ENCODE results near the gene FBXL12.
A peak's percentile ranks its signal among the peaks of the same experiment; 100 is the strongest.
"Not testable (repeated sequence)": the region's sequence is repeated elsewhere in the genome, so short reads cannot be mapped to it uniquely, and the experiment has no call there.

Gene FBXL12, protein sequence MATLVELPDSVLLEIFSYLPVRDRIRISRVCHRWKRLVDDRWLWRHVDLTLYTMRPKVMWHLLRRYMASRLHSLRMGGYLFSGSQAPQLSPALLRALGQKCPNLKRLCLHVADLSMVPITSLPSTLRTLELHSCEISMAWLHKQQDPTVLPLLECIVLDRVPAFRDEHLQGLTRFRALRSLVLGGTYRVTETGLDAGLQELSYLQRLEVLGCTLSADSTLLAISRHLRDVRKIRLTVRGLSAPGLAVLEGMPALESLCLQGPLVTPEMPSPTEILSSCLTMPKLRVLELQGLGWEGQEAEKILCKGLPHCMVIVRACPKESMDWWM

DNA sequence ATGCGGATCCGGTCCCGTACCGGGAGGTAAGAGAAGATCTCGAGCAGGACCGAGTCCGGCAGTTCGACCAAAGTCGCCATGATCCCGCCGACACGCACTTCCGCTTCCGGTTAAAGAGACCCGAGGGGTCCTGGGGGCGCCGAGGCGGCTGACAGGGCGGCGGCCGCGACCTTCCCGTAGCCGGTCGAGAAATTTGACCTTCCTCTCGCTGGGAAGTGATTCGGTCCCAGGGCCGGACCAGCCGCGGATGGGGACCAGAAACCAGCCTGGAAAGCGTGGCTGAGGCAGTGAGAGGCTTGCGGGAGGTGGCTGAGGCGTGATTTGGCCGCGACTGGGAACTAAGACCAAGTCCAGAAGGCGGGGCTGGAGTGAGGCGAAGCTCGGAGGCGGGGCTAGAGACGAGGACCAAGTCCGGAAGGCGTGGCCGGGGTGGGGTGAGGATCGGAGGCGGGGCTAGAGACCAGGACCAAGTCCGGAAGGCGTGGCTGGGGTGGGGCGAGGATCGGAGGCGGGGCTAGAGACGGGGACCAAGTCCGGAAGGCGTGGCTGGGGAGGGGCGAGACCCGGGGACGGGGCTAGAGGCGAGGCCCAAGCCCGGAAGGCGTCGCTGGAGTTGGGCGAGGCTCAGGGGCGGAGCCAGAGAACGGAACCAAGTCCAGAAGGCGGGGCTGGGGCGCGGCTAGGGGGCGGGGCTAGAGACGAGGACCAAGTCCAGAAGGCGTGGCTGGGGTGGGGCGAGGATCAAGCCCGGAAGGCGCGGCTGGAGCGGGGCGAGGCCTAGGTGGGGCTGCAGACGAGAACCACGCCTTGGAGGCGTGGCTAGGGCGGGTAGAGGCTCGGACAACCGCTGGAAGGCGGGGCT is at the start of gene FBXL12:
TSS of gene FBXL12 (minus strand) at position 346 of the 862 bp plus-strand sequence. CDS start at position 80, 266 bp downstream.
- DNase-seq, result peak; percentile 100

DNA sequence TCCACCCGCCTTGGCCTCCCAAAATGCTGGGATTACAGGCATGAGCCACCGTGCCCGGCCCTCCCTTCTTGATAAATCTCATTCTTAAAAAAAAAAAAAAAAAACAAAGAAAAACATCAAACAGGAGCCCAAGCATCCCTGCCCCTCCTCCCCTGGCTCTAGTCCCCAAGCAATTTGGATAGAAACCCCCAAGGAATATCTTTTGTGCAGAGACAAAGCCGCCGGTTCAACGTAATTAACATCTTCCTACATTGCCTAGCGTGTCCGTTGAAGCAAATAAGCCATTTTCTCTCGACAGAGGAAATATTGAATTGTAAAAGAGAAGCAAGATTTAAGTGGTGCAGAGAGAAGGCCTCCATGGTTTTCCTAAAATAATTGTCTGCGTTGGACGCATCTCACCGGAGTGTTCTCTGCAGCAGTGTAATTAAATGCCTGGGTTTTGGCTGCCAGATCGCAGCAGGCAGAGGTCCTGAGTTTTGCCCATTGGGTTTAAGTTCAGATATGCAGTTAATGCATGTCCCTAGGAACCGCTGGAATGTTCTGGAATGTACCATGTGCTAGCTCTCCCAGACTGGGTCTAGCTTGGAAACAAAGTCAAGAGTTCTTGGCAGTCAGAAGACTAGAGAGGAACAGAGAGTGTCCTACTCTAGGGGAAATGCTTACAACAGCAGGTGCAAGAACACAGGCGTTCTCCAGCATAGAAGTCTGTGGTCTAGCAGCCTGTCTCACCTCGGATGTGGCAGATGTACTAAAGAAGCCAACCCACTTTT is 47.0 kb upstream of the FBXL12 start:
- DNase-seq, result peak; percentile 89

DNA sequence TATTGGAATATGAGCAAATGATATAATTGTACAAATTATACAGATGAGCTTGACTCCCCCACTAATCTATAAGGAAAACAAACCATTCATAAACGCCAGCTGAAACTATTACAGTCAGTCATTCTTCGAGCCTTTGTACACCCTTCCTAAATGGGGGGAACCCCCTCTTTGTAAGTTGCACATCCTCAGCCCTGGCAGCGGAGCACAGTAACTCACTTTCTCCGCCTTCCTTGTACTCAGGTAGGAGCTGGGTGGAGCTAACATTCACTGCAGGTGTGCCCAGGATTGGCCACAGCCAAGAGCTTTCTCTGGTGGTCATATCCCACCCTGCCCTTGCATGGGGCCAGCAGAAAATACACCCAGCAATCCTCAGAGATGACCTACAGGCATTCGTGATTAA is 44.9 kb upstream of the FBXL12 start:
- DNase-seq, result no peak

DNA sequence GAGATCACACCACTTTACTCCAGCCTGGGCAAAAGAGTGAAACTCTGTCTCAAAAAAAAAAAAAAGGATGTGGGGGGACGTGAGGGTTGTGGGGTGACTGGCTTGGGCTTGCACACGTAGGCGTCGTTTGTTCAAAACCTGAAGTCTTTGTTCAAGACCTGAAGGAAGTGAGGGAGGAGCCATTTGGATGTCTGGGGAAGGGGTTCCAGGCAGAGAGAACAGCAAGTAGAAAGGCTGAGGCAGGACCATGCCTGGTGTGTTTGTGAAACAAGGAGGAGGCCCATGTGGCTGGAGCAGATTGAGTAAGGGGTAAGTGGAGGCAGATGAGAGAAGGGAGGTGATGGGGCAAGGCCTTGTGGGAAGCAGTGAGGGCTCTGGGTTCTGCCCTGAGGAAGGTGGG is 44.1 kb upstream of the FBXL12 start:
- DNase-seq, result no peak

DNA sequence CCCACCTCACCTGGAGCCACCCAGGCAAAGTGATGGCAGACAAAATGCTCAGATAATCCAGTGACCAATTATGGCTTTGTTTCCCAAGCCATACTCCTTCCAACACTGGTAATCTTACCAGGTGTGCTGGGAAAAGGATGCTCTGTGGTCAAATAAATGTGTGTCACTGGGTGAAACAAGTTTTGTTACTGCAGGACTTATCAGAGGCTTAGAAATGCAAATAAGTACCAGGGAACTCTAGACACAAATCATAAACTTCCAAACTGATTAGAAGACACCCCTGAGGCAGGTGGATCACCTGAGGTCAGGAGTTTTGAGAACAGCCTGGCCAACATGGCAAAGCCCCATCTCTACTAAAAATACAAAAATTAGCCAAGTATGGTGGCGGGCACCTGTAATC is 42.6 kb upstream of the FBXL12 start:
- no peak for DNase-seq

DNA sequence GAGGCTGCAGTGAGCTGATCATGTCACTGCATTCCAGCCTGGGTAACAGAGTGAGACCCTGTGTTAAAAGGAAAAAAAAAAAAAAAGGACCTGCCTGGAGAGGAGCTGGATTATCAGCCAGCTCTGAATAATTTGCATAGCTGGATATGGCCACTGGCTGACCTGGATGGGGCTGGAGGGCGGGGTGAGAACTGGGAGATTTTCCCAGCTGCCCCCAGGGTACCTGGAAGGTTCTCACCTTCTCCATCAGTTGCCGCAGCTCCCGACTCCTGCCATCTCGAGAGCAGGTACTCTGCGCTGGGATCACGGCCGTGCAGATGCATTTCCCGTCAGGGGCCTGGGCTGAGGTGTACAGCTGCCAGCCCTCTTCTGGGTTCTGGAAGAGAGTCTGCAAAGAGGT is 41.5 kb upstream of the FBXL12 start:
- DNase-seq, result no peak

DNA sequence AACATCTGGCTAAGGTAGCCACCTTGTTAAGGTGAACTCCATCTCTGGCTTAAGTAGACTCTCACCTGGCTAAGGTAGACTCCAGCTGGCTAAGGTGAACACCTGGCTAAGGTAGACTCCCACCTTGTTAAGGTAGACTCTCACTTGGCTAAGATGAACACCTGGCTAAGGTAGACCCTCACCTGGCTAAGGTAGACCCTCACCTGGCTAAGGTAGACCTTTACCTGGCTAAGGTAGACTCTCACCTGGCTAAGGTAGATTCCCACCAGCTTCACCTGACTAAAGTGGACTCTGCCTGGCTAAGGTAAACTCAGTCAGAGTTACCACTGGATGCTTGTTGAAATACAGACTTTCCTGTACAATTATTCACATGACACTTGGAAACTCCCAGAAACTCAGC is 39.9 kb upstream of the FBXL12 start:
- no peak for DNase-seq

DNA sequence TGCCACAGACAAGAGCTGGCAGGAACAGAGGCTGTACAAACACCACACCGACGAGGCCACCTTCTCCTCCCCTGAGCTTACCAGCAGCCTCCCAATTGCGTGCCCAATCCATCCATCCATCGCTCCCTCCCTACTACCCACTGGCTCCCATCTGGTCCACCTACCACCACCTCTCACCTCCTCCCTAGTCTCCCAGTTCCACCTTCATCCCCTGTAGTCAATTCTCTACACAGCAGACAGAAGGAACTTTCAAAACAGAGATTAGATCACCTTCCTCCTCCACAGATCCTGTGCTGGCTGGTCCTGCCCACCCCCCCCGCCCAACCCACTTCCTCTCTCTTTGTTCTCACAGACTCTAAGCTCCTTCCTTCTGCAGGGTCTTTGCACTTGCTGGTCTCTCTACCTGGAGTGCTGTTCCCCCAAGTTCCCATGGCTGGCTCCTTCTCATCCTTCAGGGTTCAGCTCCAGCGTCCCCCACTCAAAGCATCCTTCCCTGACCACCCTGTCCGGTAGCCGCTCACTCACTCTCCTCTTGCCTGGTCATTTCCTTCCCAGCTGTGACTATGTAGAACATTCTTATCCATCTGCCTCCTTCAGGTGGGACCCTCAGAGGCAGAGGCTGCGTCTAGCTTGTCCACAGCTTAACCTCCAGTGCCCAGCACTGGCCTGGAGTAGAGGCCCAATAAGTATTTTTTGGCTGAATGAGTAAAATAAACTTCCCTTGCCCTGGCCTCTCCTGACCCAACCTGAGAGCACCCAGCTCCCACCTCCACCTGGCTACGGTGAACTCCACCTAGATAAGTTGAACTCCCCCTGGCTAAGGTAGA is 39.3 kb upstream of the FBXL12 start:
- no peak for DNase-seq

DNA sequence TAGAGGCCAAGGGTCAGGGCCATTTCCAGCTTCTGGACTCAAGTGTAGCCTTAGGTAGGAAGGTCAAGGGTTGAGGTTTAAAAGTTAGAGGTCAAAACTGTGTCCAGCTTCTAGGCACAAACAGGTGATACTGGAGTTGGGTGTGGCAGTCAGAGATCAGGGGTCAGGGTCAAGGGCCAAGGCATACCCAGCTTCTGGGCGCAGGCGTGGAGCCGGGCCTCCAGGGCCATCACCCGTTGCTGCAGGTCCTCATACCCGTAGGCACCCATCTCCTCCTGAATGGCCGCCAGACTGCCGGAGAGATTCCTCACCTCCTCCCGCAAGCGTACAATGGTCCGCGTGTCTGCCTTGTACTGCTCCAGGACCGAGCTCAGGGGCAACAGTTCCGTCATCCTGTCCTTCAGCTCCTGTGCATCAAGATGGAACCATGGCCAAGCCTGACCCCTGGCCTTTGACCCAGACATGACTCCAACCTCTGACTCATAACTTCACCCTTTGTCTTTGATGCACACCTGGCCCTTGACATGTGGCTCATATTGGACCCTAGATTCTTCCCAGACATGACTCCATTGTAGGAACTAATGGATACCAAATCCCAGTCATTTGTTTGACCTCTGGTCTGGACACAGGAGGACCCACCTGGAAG is 38.3 kb upstream of the FBXL12 start:
- DNase-seq, result no peak

DNA sequence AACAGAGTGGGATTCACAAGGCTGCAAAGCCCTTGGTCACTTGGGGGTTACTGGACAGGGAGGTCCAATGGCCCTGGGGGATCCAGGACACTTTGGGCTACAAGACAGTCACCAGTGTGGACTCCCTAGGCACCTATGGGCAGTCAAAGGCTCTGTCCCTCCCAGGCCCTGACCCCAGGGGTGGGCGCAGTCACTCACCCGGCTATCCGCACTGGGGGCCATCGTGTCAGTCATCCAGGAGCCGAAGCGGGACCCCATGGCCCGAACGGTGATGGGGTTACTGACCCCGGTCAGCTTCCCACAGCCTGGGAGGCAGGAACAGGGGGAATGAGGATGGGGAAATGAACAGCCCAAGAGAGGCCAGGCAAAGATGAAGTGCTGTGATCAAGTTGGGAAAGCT is 37.7 kb upstream of the FBXL12 start:
- no peak for DNase-seq

DNA sequence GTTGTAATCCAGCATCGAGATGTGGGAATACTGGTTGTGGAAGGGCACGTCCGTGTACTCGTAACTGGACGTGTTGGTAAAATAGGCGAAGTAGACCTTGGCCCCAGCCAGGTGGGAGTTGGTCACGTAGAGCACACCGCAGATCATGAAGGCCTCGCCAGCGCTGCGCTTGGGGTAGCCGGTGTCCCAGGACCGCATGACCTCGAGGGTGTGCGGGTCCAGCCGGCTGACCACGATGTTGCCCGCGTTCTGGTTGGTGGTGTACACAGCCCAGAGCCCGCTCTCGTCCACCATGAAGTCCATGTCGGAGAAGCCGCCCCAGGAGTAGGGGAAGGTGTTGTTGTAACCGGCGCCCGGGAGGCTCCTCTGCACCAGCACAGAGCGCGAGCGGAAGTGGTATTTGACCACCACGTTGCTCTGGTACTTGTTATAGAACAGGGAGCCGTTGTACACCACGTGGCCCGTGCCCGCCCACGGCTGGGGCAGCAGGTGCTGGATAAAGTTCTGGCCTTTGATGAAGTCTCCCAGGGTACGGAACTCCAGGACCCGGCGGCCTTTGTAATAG is 35.5 kb upstream of the FBXL12 start:
- DNase-seq, result no peak

DNA sequence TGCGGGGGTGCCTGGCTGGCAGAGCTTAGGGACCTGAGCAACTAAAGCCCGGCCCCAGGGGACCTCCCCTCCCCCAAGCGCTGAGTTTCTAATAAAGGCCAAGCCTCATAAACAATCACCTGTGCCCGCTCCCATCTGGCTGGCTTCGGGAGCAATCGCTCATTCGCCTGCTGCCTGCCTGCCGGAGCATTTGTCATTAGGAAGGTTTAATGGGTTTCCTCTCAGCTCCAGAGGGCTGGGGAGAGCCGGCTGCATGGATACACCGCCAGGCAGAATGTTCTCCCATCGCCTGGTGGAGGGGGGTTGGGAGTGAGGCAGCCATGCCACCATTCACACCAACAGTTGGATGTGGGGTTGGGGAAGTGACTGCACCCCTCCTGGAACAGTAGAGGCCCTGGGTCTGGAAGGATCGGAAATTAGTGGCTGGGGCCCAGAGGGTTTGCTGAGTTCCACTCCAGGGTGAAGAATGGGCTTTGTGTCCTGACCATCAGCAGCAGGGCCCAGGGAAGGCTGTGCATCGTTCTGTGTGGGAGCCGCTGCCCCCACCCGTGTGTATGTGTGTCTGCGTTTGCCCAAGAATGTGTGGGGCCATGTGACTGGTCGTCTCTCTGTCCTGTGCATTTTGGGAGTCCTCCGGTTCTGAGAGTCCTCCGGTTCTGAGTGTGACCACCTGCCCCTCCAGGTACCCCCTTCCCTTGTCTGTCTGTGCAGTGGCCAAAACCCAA is 31.5 kb upstream of the FBXL12 start:
- DNase-seq, result peak; percentile 82

DNA sequence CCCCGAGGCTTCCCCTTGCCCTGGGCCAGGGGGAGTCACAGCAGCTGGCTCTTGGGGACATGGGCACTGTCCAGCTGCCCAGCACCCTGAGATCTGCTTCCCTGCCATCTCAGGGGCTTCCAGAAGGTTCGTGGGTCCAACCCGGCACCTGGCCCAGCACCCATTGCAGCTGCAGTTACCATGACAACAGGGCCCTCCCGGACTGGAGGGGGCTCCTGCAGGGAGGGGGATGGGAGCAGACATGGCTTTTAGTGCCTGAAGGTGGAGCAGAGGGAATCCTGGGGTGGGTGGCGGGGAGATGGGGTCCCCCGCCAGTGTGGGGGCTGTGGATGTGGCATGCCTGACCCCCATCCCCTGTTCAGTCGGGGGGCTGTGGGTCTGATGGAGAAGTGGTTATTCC is 30.9 kb upstream of the FBXL12 start:
- no peak for DNase-seq

DNA sequence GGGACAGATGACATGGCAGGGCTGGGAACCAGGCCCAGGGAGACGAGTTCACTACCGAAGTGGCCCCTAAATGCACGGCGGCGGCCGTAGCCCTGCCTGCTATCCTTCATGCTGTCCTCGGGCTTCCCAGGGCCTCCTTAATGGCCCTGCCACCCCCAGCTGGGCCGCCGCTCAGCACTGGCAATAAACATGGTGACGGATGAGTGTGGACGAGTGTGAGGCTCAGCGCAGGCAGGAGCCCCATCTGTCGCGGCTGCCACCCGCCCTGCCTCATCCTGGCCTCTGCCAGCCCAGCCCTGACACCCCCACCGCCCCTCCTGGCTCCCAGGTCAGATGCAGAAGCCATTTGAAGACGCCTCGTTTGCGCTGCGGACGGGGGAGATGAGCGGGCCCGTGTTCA is 29.9 kb upstream of the FBXL12 start:
- peak; percentile 51 for DNase-seq

DNA sequence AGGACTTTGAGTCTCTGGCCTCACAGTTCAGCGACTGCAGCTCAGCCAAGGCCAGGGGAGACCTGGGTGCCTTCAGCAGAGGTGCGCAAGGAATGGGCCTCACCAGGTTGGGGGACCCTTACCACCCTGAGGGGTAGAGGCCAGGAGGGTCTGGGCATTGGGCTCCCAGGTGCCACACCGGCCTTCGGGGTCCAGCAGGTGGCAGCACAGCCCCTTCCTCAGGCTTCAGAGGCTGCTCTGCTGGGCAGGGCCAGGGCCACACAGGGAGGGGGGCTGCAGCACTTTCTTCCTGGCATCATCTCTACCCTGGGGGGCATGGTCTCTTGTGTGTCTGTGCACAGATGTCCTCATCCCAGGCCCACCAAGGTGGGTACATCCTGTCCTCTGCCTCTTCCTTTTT is 29.2 kb upstream of the FBXL12 start:
- DNase-seq, result peak; percentile 45

DNA sequence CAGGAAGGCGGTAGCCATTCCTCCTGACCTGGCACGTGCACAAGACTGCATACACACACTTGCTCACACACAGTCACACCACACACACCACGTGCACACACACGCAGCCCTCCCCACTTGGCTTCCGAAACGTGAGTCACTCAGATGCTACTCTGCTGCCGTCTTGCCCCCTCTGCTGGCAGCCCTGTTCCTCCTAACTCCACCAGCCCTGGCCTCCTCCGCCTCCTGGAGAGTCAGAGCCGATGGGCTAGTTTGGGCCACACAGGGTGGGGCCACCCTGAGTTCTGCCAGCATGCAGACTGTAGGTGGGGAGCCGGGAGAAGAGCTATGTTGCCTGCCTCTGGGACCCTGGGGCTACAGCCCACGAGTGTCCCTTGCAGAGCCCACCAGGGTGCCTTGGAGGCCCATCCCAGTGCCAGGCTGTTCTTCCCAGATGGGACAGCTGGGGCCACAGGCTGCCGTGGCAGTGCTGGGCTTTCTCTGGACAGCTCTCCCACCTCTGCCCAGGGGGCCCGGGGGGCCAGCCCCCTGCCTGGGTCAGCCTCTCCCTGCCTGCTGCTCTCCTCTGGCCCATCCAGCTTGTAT is 28.3 kb upstream of the FBXL12 start:
- peak; percentile 28 for DNase-seq

DNA sequence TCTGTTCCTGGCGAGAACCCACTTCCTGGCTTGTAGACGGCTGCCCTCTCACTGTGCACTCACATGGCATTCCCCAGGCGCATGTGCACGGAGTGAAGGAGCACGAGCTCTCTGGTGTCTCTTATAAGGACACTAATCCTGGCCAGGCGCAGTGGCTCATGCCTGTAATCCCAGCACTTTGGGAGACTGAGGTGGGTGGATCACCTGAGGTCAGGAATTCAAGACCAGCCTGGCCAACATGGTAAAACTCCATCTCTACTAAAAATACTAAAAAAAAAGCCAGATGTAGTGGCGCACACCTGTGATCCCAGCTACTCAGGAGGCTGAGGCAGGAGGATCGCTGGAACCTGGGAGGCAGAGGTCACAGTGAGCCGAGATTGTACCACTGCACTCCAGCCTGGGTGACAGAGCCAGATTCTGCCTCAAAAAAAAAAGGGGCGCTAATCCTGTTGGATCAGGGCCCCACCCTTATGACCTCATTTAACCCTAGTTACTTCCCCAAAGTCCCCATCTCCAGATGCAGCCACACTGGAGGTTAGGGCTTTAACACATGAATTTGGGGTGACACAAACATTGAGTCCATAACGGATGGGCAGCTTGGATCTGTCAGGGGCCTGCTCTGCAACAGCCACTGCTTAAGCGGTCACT is 24.9 kb upstream of the FBXL12 start:
- DNase-seq, result not testable (repeated sequence)

DNA sequence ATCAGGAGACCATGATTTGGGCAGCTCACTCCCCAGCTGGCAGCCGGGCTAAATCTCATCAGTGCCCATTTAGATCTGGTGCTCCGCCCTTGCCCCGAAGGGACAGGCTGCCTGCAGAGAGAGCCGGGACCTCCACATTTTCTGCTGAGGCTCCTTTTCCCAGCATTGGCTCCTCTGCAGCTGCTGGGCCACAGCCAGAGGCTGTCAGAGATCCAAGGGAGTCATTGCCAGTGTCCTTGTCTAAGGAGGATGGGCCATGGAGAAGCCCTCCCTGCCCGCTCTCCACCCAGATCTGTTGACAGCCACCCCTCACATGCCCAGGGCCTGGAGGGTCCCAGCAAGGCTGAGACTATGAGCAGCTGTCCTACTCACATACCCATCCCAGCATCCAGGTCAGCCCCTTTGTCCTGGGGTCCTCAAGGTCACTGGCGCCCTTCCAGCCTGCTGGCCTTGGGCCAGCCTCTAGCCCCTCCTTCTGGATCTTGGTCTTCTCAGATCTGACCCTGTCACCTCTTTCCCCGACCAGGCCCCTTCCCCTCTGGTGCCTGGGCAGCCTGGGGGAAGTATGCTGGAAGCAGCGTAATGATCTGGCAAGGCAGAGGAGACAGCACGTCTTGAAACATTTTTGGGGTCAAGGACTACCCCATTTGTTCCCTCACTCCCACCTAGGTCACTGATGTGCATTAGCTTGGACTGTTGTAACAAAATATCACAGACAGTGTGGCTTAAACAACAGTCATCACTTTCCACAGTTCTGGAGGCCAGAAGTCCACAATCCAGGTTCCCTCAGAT is 24.2 kb upstream of the FBXL12 start:
- no peak for DNase-seq

DNA sequence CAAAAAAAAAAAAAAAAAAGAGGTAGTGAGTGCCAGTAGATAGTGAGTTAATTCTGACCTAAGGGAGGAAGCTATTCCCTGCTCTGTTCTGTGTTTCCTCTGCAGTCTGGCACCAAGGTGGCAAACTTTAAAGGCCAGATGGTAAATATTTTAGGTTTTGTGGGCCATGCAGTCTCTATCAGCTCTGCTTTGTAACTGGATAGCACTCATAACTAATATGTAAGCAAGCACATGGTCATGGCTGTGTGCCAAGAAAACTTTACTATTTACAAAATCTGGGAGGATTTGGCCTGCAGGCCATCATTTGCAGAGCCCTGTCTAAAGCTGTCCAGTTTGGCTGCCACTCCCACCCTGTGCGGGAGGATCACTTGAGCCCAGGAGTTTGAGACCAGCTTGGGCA is 20.5 kb upstream of the FBXL12 start:
- DNase-seq, result peak; percentile 59
